HepG2 (cell line): Measurements from ENCODE around the gene ALCAM. TPM values are rescaled to one million over a fixed set of nuclear protein-coding genes. Genes with fewer than 3 reads are reported as not detected.
A peak's percentile ranks its signal among the peaks of the same experiment; 100 is the strongest.

Experiments
- ATAD3A ChIP-seq: sonication (generic); formaldehyde crosslinking; IDR thresholded peaks from 2 replicates; pipeline ENCODE4 v1.4.0; 2020; ENCODE audit warnings: missing genetic modification reagents
- FUBP1 ChIP-seq: sonication (generic); formaldehyde crosslinking; IDR thresholded peaks from 2 replicates; pipeline ENCODE4 v1.5.1; 2020; ENCODE audit warnings: missing genetic modification reagents, mild to moderate bottlenecking, borderline replicate concordance
- HNF4G ChIP-seq, 2 experiments: sonication (generic) in 1 of 2; formaldehyde crosslinking in 1 of 2; IDR thresholded peaks; 2 replicates each; pipeline versions ENCODE4 v1.4.0 to v1.6.1; 2011 to 2020; ENCODE audit warnings: borderline replicate concordance in 2 of 2, low read depth in 2 of 2, mild to moderate bottlenecking in 2 of 2, low read length in 1 of 2, missing genetic modification reagents in 1 of 2, moderate library complexity in 1 of 2
- HOXA3 ChIP-seq: sonication (generic); formaldehyde crosslinking; IDR thresholded peaks from 2 replicates; pipeline ENCODE4 v1.5.0; 2020; ENCODE audit warnings: missing genetic modification reagents
- KAT2B ChIP-seq: fragments of 150-350 bp; IDR thresholded peaks from 2 replicates; pipeline ENCODE4 v1.6.1; 2014; ENCODE audit warnings: low read depth, low read length, borderline replicate concordance
- MBNL3 ChIP-seq: fragments of 250-450 bp; sonication (Bioruptor Pico); conservative IDR thresholded peaks from 2 replicates; pipeline ENCODE4 v1.8.0; 2022; ENCODE audit warnings: mild to moderate bottlenecking, inconsistent platforms
- MIER3 ChIP-seq: IDR thresholded peaks from 2 replicates; pipeline ENCODE4 v1.6.1; 2016; ENCODE audit warnings: missing compliant biosample characterization, borderline replicate concordance
- MZF1 ChIP-seq: sonication (generic); formaldehyde crosslinking; IDR thresholded peaks from 2 replicates; pipeline ENCODE4 v1.8.1; 2023; ENCODE audit warnings: mild to moderate bottlenecking, missing genetic modification reagents, borderline replicate concordance
- REST ChIP-seq, 2 experiments: IDR thresholded peaks; 2 replicates each; pipeline ENCODE4 v1.6.1; 2011 to 2012; ENCODE audit warnings: low read length in 2 of 2, borderline replicate concordance in 1 of 2, low read depth in 1 of 2, mild to moderate bottlenecking in 1 of 2, moderate library complexity in 1 of 2
- TCF7 ChIP-seq: sonication (generic); IDR thresholded peaks from 2 replicates; pipeline ENCODE4 v1.6.1; 2016; ENCODE audit warnings: antibody characterized with exemption, low read depth
- XRCC5 ChIP-seq: fragments of 200-400 bp; formaldehyde crosslinking; optimal IDR thresholded peaks from 2 replicates; pipeline ENCODE3; 2017; ENCODE audit warnings: mild to moderate bottlenecking, low read length
- ZNF205 ChIP-seq: IDR thresholded peaks from 2 replicates; pipeline ENCODE4 v1.6.1; 2018; ENCODE audit warnings: missing biosample characterization, missing genetic modification reagents
- ZNF281 ChIP-seq: sonication (generic); formaldehyde crosslinking; IDR thresholded peaks from 2 replicates; pipeline ENCODE4 v1.4.0; 2020; ENCODE audit warnings: missing genetic modification reagents, borderline replicate concordance
- ZNF577 ChIP-seq: sonication (generic); formaldehyde crosslinking; IDR thresholded peaks from 2 replicates; pipeline ENCODE4 v1.4.0; 2020; ENCODE audit warnings: mild to moderate bottlenecking, low read depth, missing genetic modification reagents, borderline replicate concordance
- ZNF788 ChIP-seq: sonication (generic); formaldehyde crosslinking; IDR thresholded peaks from 2 replicates; pipeline ENCODE4 v1.5.0; 2020; ENCODE audit warnings: mild to moderate bottlenecking, missing genetic modification reagents, borderline replicate concordance
- ZSCAN31 ChIP-seq: sonication (generic); formaldehyde crosslinking; IDR thresholded peaks from 2 replicates; pipeline ENCODE4 v1.5.0; 2020; ENCODE audit warnings: low read depth, mild to moderate bottlenecking, missing genetic modification reagents
- polyA plus RNA-seq, 8 experiments: library from polyadenylated mRNA; depleted of rRNA in 3 of 8; stranded (reverse) in 7 of 8; unstranded in 1 of 8; fragments of >200 nt; fragmentation: Illumina TruSeq in 4 of 8; extraction: Trizol in 4 of 8; gene quantifications; 2 replicates each; pipeline versions ENCODE4 v1.2.1 to v1.2.3, GENCODE V29; 2011 to 2016; ENCODE audit warnings: low read depth in 4 of 8, missing spikeins in 1 of 8, mixed read lengths in 1 of 8; ENCODE audit not compliant: insufficient read depth in 1 of 8
- total RNA-seq, 5 experiments: library from RNA; depleted of rRNA; stranded (reverse); fragments of >200 nt; fragmentation: Illumina TruSeq; extraction: Trizol; gene quantifications; 2 replicates each; pipeline ENCODE4 v1.2.3, GENCODE V29; 2016; ENCODE audit warnings: low read depth in 1 of 5
- TF ChIP-seq, protein P1 (sequence below): sonication (generic); formaldehyde crosslinking; IDR thresholded peaks from 2 replicates; pipeline ENCODE4 v1.4.0; 2020; ENCODE audit warnings: low read depth, mild to moderate bottlenecking, missing genetic modification reagents
- TF ChIP-seq, protein P2 (sequence below): sonication (generic); formaldehyde crosslinking; IDR thresholded peaks from 2 replicates; pipeline ENCODE4 v1.8.0; 2022; ENCODE audit warnings: missing genetic modification reagents, mild to moderate bottlenecking, borderline replicate concordance

Gene ALCAM
- total and polyA plus RNA-seq, 2 of the 13 experiments (the other 11 are each of a cell fraction or from before 2014, with no cell fraction given), result 26.0 to 33.1 TPM

DNA sequence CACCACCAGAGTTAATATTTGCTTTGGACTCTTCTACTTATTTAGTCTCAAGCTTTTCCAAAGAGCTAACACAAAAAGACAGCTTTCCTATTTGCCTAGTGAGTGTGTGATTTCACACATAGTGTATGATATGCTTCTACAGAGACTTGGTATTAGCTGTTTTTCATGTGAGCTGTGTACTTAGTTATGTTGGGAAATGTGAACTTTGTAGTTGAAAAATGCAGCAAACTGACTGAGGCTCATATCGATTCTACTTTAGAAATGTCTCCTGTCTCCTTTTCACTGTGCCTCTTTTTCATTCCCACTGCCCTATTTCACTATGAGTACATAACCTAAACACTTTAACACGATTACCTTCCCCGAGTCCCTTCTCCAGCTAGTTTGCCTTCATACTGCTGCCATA lies 136.5 kb downstream of the ALCAM start (continued):
- TF ChIP-seq ZNF577 (CRISPR knock-in tag) (no peak), XRCC5 (no peak), MZF1 (CRISPR knock-in tag) (no peak), TCF7 (peak; percentile 93), MIER3 (CRISPR knock-in tag) (peak; percentile 51; the same call in 1 of the 2 replicates), ZNF205 (peak; percentile 65; the same call in 1 of the 2 replicates), MBNL3 (CRISPR knock-in tag) (no peak), ZNF788 (CRISPR knock-in tag) (no peak), KAT2B (0 out of 2 replicates have a peak, but pooled peaks have one; percentile 35), ZSCAN31 (CRISPR knock-in tag) (peak; percentile 35; the same call in 1 of the 2 replicates), FUBP1 (CRISPR knock-in tag) (no peak), ZNF281 (CRISPR knock-in tag) (no peak), REST (IDR thresholded peaks at IDR 0.05; ENCODE audit: borderline replicate concordance in 1 of 2, low read depth in 1 of 2, low read length in 2 of 2) (peak in 1 of 2 experiments; percentile 67; a peak in 1 of 4 replicates), HOXA3 (CRISPR knock-in tag) (peak; percentile 35; the same call in 1 of the 2 replicates), HNF4G (IDR thresholded peaks at IDR 0.05; ENCODE audit: borderline replicate concordance, low read depth, low read length) (peak; percentile 90), HNF4G (CRISPR knock-in tag; IDR thresholded peaks at IDR 0.05; ENCODE audit: borderline replicate concordance, low read depth) (no peak), ATAD3A (CRISPR knock-in tag) (no peak)
- TF ChIP-seq, protein P1, sequence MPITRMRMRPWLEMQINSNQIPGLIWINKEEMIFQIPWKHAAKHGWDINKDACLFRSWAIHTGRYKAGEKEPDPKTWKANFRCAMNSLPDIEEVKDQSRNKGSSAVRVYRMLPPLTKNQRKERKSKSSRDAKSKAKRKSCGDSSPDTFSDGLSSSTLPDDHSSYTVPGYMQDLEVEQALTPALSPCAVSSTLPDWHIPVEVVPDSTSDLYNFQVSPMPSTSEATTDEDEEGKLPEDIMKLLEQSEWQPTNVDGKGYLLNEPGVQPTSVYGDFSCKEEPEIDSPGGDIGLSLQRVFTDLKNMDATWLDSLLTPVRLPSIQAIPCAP (CRISPR knock-in tag), result no peak
- TF ChIP-seq, protein P2, sequence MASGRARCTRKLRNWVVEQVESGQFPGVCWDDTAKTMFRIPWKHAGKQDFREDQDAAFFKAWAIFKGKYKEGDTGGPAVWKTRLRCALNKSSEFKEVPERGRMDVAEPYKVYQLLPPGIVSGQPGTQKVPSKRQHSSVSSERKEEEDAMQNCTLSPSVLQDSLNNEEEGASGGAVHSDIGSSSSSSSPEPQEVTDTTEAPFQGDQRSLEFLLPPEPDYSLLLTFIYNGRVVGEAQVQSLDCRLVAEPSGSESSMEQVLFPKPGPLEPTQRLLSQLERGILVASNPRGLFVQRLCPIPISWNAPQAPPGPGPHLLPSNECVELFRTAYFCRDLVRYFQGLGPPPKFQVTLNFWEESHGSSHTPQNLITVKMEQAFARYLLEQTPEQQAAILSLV (CRISPR knock-in tag), result no peak
